ENCODE data around the gene ATXN7.

The ATXN7 gene

GRCh38 chr3:63986831-63987230 is 123.2 kb downstream of the ATXN7 start:
- DNase-seq = no peak

GRCh38 chr3:63988943-63989342 is 125.3 kb downstream of the ATXN7 start:
- no peak for DNase-seq

GRCh38 chr3:63990204-63990603 is 126.5 kb downstream of the ATXN7 start:
- no peak for DNase-seq

GRCh38 chr3:63990733-63991132 is 127.1 kb downstream of the ATXN7 start:
- no peak for DNase-seq

GRCh38 chr3:63991666-63992065 is 128.0 kb downstream of the ATXN7 start:
- DNase-seq = no peak

GRCh38 chr3:63992516-63993209 is 129.0 kb downstream of the ATXN7 start:
- no peak for DNase-seq

GRCh38 chr3:63993653-63994079 is 130.0 kb downstream of the ATXN7 start:
- DNase-seq = no peak

- DNase-seq = no peak
Observed at GRCh38 chr3:63995086-63995485, 131.4 kb downstream of the ATXN7 start.

GRCh38 chr3:63998852-63999754 is 135.4 kb downstream of the ATXN7 start:
- DNase-seq = no peak

- DNase-seq = no peak
Observed at GRCh38 chr3:64000453-64001055, 136.9 kb downstream of the ATXN7 start.

GRCh38 chr3:64002233-64002632 is 138.6 kb downstream of the ATXN7 start:
- no peak for DNase-seq

GRCh38 chr3:64003589-64003988 is 139.9 kb downstream of the ATXN7 start:
- DNase-seq = no peak

GRCh38 chr3:64008017-64008416 is 144.3 kb downstream of the ATXN7 start:
- no peak for DNase-seq

GRCh38 chr3:64008487-64009351 is 145.1 kb downstream of the ATXN7 start:
- no peak for DNase-seq

- DNase-seq = no peak
Observed at GRCh38 chr3:64009528-64009927, 145.9 kb downstream of the ATXN7 start.

GRCh38 chr3:64010199-64010598 is 146.5 kb downstream of the ATXN7 start:
- DNase-seq = no peak

- DNase-seq = no peak
Observed at GRCh38 chr3:64011685-64012084, 148.0 kb downstream of the ATXN7 start.

GRCh38 chr3:64016941-64017620 is 153.4 kb downstream of the ATXN7 start:
- DNase-seq = no peak

GRCh38 chr3:64019271-64019670 is 155.6 kb downstream of the ATXN7 start:
- DNase-seq = no peak

GRCh38 chr3:64019879-64020278 is 156.2 kb downstream of the ATXN7 start:
- no peak for DNase-seq

- no peak for DNase-seq
Observed at GRCh38 chr3:64021922-64022321, 158.3 kb downstream of the ATXN7 start.
